ACC112 (cell line): ENCODE measurements around the gene LILRB4.
"Not testable (repeated sequence)": the region's sequence is repeated elsewhere in the genome, so short reads cannot be mapped to it uniquely, and the experiment has no call there.

Experiments
- H2AFZ ChIP-seq: fragments of 200-600 bp; sonication (generic); one replicate; pipeline ENCODE4 v1.6.0; 2017; ENCODE audit warnings: antibody characterized with exemption, low read length; ENCODE audit not compliant: unreplicated experiment
- H3K27ac ChIP-seq: fragments of 200-600 bp; sonication (generic); 2 replicates; pipeline ENCODE4 v1.5.1; 2014; ENCODE audit warnings: low read depth, mild to moderate bottlenecking, antibody characterized with exemption, low read length, moderate library complexity
- H3K27me3 ChIP-seq: fragments of 200-600 bp; sonication (generic); 2 replicates; pipeline ENCODE4 v1.6.1; 2014; ENCODE audit warnings: mild to moderate bottlenecking, antibody characterized with exemption, low read length, moderate library complexity, mixed read lengths; ENCODE audit not compliant: insufficient read depth
- H3K36me3 ChIP-seq: fragments of 200-600 bp; sonication (generic); 2 replicates; pipeline ENCODE4 v1.6.1; 2016; ENCODE audit warnings: mild to moderate bottlenecking, antibody characterized with exemption, low read length, moderate library complexity, mixed read lengths; ENCODE audit not compliant: insufficient read depth
- H3K4me1 ChIP-seq: fragments of 200-600 bp; sonication (generic); one replicate; pipeline ENCODE4 v1.6.1; 2016; ENCODE audit warnings: low read length, mixed read lengths; ENCODE audit not compliant: insufficient read depth, unreplicated experiment, control insufficient read depth
- H3K4me3 ChIP-seq: fragments of 200-600 bp; sonication (generic); 2 replicates; pipeline ENCODE4 v1.5.1; 2014; ENCODE audit warnings: mild to moderate bottlenecking, low read depth, low read length
- H3K79me2 ChIP-seq: fragments of 200-600 bp; sonication (generic); one replicate; pipeline ENCODE4 v1.6.0; 2016; ENCODE audit warnings: low read length; ENCODE audit not compliant: control insufficient read depth, unreplicated experiment, insufficient read depth

LILRB4 gene

DNA sequence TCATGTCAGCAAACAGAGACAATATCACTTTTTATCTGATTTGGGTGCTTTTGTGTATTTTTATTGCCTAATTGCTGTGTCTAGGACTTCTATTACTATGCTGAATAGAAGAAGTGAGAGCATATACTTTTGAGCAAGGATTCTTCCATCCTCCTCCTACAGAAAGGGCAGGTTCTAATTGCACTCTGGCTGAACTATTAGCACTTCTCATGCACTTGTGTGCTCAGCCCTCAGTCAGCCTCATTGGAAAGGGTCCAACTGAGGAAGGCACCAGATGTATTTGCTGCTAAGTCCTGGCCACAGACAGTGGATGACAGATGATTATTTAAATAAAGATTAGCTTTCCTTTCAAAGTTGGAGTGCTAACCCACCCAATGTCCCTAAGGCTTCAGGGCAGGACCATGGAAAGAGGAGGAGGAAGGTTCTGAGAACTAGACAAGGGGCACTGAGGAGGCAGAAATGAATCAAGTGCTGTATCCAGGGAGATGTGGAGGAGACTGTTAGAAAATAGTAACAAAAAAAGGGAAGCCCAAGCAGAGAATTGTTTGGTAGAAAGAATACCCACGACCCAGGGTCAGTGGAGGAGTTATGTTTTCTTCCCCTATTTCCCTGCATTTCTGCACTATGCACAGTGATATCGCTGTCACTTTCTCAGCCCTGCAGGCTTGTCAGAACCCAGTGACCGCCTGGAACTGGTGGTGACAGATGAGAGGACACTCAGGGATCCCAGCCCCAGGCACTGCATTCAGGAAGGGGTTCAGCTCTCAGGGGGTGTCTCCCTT lies 8.0 kb downstream of the LILRB4 start:
- Histone ChIP-seq H3K36me3 (no peaks in the 10 kb centered on the region), H3K27ac (no peak overlapping the region), H3K27me3 (no peaks in the 10 kb centered on the region), H3K79me2 (no peaks in the 10 kb centered on the region), H3K4me3 (no peak overlapping the region), H3K4me1 (no peaks in the 10 kb centered on the region), H2AFZ (no peak overlapping the region)

- Histone ChIP-seq H3K4me1 (no peaks in the 10 kb centered on the region), H3K27ac (no peak overlapping the region), H3K27me3 (no peaks in the 10 kb centered on the region)
Measured at GRCh38 chr19:54673222-54673621, 10.4 kb downstream of the LILRB4 start.

DNA sequence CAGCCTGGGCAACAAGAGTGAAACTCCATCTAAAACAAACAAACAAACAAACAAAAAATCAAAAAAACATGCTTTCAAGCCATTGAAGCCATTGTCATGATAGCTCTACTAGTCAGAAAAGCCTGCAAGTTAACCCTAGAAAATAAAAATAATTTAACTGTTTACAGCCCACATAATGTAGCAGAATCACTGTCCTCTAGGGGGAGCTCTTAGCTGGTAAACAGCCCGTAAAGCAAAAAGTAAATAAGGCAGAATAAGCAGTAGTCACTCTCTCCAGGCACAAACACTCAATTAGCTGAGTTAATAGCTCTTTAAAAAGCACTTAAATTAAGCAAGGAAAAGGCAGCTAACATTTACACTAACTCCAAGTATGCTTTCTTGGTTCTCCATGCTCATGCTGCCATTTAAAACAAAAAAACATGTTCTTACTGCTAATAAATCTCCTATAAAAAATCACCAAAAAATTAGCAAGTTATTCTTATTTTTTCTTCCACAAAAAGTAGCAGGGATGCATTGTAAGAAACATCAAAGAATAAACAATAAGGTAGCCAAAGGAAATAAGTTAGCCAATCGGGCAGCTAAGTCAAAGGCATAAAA lies 11.3 kb downstream of the LILRB4 start:
- Histone ChIP-seq H2AFZ (no peak overlapping the region), H3K79me2 (no peaks in the 10 kb centered on the region), H3K4me1 (no peaks in the 10 kb centered on the region), H3K36me3 (no peaks in the 10 kb centered on the region), H3K4me3 (no peak overlapping the region), H3K27ac (no peak overlapping the region), H3K27me3 (no peaks in the 10 kb centered on the region)

More at GRCh38 chr19:54673222-54673621, 10.4 kb downstream of the LILRB4 start:
- no peaks in the 10 kb centered on the region for H3K79me2 ChIP-seq
- H3K36me3 ChIP-seq, result no peaks in the 10 kb centered on the region
- H2AFZ ChIP-seq, result no peak overlapping the region
- no peak overlapping the region for H3K4me3 ChIP-seq

DNA sequence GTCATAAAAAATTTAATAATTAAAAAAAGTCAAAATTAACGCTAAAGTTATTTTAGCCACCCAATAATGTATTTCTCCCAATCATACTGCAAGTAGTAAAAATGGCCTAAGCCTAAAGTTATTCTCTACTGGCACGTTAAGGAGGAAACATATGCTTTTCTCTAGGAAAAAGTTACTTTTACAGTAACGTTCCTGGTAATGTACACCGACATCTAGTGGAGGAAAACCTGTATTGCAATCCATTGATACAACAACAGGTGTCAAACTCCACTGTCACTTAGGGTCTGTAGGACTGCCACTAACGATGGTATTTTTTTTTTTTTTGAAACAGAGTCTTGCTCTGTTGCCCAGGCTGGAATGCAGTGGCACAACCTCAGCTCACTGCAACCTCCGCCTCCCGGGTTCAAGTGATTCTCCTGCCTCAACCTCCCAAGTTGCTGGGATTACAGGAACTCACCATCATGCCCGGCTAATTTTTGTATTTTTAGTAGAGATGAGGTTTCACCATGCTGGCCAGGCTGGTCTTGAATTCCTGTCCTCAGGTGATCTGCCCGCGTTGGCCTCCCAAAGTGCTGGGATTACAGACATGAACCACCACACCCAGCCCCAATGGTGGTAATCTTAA lies 13.5 kb downstream of the LILRB4 start:
- not testable (repeated sequence) for H3K27me3 ChIP-seq, H3K27ac ChIP-seq, H3K4me3 ChIP-seq, H2AFZ ChIP-seq, H3K4me1 ChIP-seq, H3K36me3 ChIP-seq, H3K79me2 ChIP-seq

DNA sequence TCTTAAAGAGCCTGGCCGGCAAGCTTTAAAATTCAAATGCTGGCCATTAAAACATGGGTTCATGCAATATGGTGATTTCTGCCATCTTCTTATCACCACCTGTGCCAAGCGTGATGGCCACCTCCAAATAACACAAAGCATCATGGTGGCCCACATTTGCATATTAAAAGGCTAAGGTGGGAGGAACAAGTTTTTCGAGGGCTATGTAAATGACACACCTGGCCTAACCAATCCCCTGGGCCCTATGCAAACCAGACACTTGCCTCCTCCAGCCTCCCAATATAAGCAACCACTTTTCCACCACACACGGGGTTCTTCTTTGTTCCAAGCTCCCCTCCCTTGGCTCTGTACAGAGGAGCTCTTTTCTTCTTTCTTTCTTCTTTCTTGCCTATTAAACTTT lies 14.4 kb downstream of the LILRB4 start:
- Histone ChIP-seq H2AFZ (no peak overlapping the region), H3K27ac (no peak overlapping the region), H3K27me3 (no peaks in the 10 kb centered on the region)

DNA sequence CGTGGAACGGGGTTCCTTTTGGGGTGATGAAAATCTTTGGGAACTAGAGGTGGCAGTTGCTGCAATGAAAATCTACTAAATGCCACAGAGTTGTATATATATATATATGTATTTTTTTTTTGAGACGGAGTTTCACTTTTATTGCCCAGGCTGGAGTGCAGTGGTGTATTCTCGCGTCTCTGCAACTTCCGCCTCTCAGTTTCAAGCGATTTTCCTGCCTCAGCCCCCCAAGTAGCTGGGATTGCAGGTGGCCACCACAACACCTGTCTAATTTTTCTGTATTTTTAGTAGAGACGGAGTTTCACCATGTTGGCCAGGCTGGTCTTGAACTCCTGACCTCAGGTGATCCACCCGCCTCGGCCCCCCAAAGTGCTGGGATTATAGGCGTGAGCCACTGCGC lies 18.8 kb downstream of the LILRB4 start:
- H2AFZ ChIP-seq, H3K4me3 ChIP-seq, H3K27ac ChIP-seq, H3K36me3 ChIP-seq, H3K4me1 ChIP-seq, H3K79me2 ChIP-seq, H3K27me3 ChIP-seq: not testable (repeated sequence)

More for the DNA sequence above, 14.4 kb downstream of the LILRB4 start:
- no peaks in the 10 kb centered on the region for H3K36me3 ChIP-seq
- no peaks in the 10 kb centered on the region for H3K79me2 ChIP-seq
- H3K4me3 ChIP-seq, result no peak overlapping the region
- no peaks in the 10 kb centered on the region for H3K4me1 ChIP-seq

DNA sequence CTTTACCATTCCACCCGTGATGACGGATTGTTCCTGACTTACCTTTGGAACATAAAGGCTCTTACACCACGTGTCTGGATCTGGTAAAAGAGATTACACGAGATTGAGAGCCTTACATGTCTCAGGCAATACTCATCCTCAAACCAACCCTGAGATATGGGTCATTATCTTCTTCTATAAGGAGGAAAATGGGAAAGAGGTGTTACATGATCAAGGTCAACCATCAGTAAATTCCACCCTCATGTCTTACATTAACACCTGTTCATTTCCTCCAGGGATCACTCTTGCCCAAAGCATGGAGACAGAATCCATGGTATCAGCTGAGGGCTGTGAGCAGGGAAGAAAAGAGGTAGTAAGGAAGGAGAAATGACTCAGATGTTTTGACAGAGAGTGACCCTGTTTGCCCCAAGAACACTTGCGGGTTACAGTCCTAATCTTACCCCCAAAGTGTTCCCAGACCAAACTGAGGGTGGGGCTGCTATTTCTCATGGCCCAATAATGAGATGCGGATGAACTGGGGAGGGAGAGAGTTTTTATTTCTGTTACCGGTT lies 19.6 kb downstream of the LILRB4 start:
- Histone ChIP-seq H2AFZ (no peak overlapping the region), H3K36me3 (no peaks in the 10 kb centered on the region), H3K79me2 (no peaks in the 10 kb centered on the region), H3K27ac (no peak overlapping the region), H3K4me3 (no peak overlapping the region), H3K27me3 (no peaks in the 10 kb centered on the region), H3K4me1 (no peaks in the 10 kb centered on the region)

DNA sequence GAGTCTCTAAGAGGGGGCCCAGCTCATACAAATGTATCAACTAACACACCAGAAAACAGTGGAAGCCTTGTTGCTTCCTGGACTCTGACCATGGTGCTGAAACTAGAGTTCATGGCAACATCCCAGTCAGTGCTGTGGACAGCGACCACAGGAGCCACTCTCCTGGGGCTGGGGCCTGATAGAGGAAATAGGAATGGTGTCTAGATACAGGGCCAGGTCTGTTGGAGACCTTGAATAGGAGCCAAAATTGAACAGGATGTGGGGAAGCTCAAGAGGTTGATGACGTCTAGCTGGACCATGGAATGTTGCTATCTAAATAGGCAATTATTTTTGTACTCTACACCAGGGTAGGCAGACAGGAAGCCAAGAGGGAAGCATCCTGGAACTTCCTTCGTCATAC lies 21.7 kb downstream of the LILRB4 start:
- H3K36me3 ChIP-seq, result no peaks in the 10 kb centered on the region
- no peaks in the 10 kb centered on the region for H3K79me2 ChIP-seq
- no peak overlapping the region for H3K4me3 ChIP-seq
- H3K27me3 ChIP-seq, result no peaks in the 10 kb centered on the region
- no peak overlapping the region for H3K27ac ChIP-seq
- H2AFZ ChIP-seq, result no peak overlapping the region
- no peaks in the 10 kb centered on the region for H3K4me1 ChIP-seq

DNA sequence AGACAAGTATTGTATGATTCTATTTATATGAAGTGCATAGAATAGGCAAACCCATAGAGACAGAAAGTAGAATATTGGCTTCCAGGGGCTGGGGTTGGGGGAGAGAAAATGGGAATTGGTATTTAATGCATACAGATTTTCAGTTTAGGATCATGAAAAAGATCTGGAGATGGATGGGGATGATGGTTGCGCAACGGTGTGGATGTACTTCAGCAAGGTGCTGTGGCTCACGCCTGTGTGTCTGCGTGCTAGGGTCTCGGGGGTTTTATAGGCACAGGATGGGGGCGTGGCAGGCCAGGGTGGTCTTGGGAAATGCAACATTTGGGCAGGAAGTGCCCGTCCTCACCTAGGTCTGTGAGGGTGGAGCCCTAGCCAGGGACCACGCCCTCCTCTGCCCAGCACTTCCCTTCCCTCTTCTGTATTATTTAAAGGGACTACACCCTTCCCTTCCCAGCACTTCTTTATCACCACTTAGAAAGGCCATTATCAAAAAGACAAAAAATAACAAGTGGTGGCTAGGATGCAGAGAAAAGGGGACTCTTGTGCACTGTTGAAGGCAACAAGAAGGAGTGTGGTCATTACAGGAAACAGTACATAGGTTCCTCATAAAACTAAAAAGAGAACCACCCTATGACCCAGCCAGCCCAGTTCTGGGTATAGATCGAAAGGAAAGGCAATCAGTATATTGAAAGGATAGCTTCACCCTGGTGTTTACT lies 29.0 kb downstream of the LILRB4 start:
- no peak overlapping the region for H3K27ac ChIP-seq
- H3K79me2 ChIP-seq, result no peaks in the 10 kb centered on the region
- H3K4me3 ChIP-seq, result no peak overlapping the region
- H3K4me1 ChIP-seq, result no peaks in the 10 kb centered on the region
- H2AFZ ChIP-seq, result no peak overlapping the region
- no peaks in the 10 kb centered on the region for H3K36me3 ChIP-seq
- H3K27me3 ChIP-seq, result no peaks in the 10 kb centered on the region

DNA sequence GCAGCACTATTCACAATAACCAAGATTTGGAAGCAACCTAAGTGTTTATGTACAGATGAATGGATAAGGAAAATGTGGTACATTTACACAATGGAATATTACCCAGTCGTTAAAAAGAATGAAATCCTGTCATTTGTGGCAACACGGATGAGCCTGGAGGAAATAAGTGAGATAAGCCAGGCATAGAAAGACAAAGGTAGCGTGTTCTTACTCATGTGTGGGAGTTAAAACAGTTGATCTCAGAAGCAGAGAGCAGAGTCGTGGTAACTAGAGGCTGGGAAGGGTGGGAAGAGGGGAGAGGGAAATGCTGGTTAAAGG lies 29.5 kb downstream of the LILRB4 start:
- no peaks in the 10 kb centered on the region for H3K36me3 ChIP-seq
- no peaks in the 10 kb centered on the region for H3K79me2 ChIP-seq
- H3K27me3 ChIP-seq, result no peaks in the 10 kb centered on the region
- H3K4me3 ChIP-seq, result no peak overlapping the region
- H2AFZ ChIP-seq, result no peak overlapping the region
- H3K27ac ChIP-seq, result no peak overlapping the region
- no peaks in the 10 kb centered on the region for H3K4me1 ChIP-seq
